Adrenal gland (tissue), 12 donors: ENCODE results near the gene TMEM175. TPM values are rescaled to one million over a fixed set of nuclear protein-coding genes. Genes with fewer than 3 reads are reported as not detected.

Source experiments
- DNase-seq, 7 donors: peaks; one replicate each; pipeline ENCODE4 v3.0.0-alpha.2; 2019 to 2020
- H3K27ac ChIP-seq, 5 donors: fragments of 200-600 bp; sonication (generic) in 4 of 5; 1 replicate in 3 of 5; 2 replicates in 2 of 5; pipeline versions ENCODE4 v1.5.1 to v1.8.0; 2016 to 2020; ENCODE audit warnings: mild to moderate bottlenecking in 1 of 5
- H3K27me3 ChIP-seq: fragments of 200-600 bp; 2 replicates; pipeline ENCODE4 v1.8.0; 2021
- H3K36me3 ChIP-seq, 2 donors: fragments of 200-600 bp; replicated peaks in 1 of 2; 1 replicate in 1 of 2; 2 replicates in 1 of 2; pipeline versions ENCODE4 v1.5.1 to v1.8.0; 2018 to 2022
- H3K4me1 ChIP-seq, 2 donors: fragments of 200-600 bp; replicated peaks in 1 of 2; 1 replicate in 1 of 2; 2 replicates in 1 of 2; pipeline versions ENCODE4 v1.5.1 to v1.8.0; 2018 to 2021
- H3K4me3 ChIP-seq, 4 donors: fragments of 200-600 bp; sonication (generic) in 3 of 4; one replicate each; pipeline ENCODE4 v1.5.1; 2016 to 2018
- H3K9me3 ChIP-seq, 3 donors: fragments of 200-600 bp; sonication (generic) in 1 of 3; replicated peaks in 1 of 3; 1 replicate in 2 of 3; 2 replicates in 1 of 3; pipeline versions ENCODE4 v1.5.1 to v1.8.0; 2016 to 2021
- POLR2A ChIP-seq, 2 donors: fragments of 450-650 bp; IDR thresholded peaks; one replicate each; pipeline ENCODE4 v1.6.1; 2017; ENCODE audit warnings: antibody characterized with exemption in 2 of 2, mild to moderate bottlenecking in 2 of 2, moderate library complexity in 1 of 2
- WGBS, 4 donors: extraction: QIAGEN DNeasy Blood & Tissue Kit in 2 of 4; methylation state at CpG; one replicate each; pipeline versions ENCODE4 v1.1.5 to v1.1.7; 2013 to 2017; 5-methylcytosine and 5-hydroxymethylcytosine counted together
- intact Hi-C, 2 donors: fragments of 100-400 bp; cut with DNase I; formaldehyde crosslinking; loops; one replicate each; pipeline versions ENCODE4 v1.14.1 to v1.15.0; 2022 to 2023
- polyA plus RNA-seq, 3 donors: library from polyadenylated mRNA; stranded (reverse); fragments of 200-250 nt in 2 of 3; fragments of 350-450 nt in 1 of 3; fragmentation: Illumina TruSeq in 1 of 3; extraction: RNeasy Lipid Tissue Mini Kit (QIAGEN cat#74804) in 1 of 3; gene quantifications; one replicate each; pipeline ENCODE4 v1.2.3, GENCODE V29; 2013 to 2014
- total RNA-seq, 9 donors: library from RNA; depleted of rRNA in 4 of 9; stranded (reverse); fragments of >200 nt in 4 of 9; fragments of 120-200 nt in 1 of 9; fragmentation: NEBNext Ultra II Directional in 1 of 9; extraction: Animal tissue kit (Norgen Biotek cat#: 25700) in 1 of 9; gene quantifications; one replicate each; pipeline versions ENCODE4 v1.1.0 to v1.2.4, GENCODE V29; 2013 to 2023
- TF ChIP-seq, protein P1 (sequence below), 6 experiments: fragments of 450-650 bp in 4 of 6; fragments of 200-600 bp in 2 of 6; sonication (generic) in 1 of 6; IDR thresholded peaks; 1 replicate in 5 of 6; 2 replicates in 1 of 6; pipeline versions ENCODE4 v1.5.1 to v1.8.0; 2016 to 2021; ENCODE audit warnings: antibody characterized with exemption in 6 of 6, mild to moderate bottlenecking in 2 of 6, moderate library complexity in 1 of 6
- donor health status: healthy with polysubstance abuse.
- donor health status: Bipolar disorder and iron deficiency.
- donor health status: DM: yes; HTN: yes; CAD: no.
- donor health status: DM: no; HTN: no; CAD: no.
- donor health status: DM: no; HTN: no; CAD: no.
- donor health status: DM: yes; HTN: yes; CAD: no.

TMEM175 gene
- total and polyA plus RNA-seq, 12 donors: 20.2 to 142 (median 47.9) TPM

GRCh38 chr4:921830-922331, 10.4 kb upstream of the TMEM175 start:
- Histone ChIP-seq H3K27ac (no peak overlapping the region), H3K4me3 (no peak overlapping the region), H3K4me1 (peaks cover 5 to 19% of the 10 kb centered on the region in 2 donors), H3K9me3 (no peaks in the 10 kb centered on the region), H3K36me3 (no peaks in the 10 kb centered on the region), H3K27me3 (no peaks in the 10 kb centered on the region)
- peak in 1 of 7 donors; percentile 17 for DNase-seq
- WGBS, 4 donors: 88 to 94% (median 93%) methylated on average over 17 of the region's 17 CpGs
- intact Hi-C loops: no loop called here
- TF ChIP-seq, protein P1, sequence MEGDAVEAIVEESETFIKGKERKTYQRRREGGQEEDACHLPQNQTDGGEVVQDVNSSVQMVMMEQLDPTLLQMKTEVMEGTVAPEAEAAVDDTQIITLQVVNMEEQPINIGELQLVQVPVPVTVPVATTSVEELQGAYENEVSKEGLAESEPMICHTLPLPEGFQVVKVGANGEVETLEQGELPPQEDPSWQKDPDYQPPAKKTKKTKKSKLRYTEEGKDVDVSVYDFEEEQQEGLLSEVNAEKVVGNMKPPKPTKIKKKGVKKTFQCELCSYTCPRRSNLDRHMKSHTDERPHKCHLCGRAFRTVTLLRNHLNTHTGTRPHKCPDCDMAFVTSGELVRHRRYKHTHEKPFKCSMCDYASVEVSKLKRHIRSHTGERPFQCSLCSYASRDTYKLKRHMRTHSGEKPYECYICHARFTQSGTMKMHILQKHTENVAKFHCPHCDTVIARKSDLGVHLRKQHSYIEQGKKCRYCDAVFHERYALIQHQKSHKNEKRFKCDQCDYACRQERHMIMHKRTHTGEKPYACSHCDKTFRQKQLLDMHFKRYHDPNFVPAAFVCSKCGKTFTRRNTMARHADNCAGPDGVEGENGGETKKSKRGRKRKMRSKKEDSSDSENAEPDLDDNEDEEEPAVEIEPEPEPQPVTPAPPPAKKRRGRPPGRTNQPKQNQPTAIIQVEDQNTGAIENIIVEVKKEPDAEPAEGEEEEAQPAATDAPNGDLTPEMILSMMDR (IDR thresholded peaks at IDR 0.05): no peak

GRCh38 chr4:924107-925096, 7.9 kb upstream of the TMEM175 start:
- Histone ChIP-seq H3K36me3 (no peaks in the 10 kb centered on the region), H3K4me3 (no peak overlapping the region), H3K27me3 (no peaks in the 10 kb centered on the region), H3K4me1 (peaks cover 5 to 28% of the 10 kb centered on the region in 2 donors), H3K9me3 (no peaks in the 10 kb centered on the region), H3K27ac (no peak overlapping the region)
- TF ChIP-seq, protein P1 (IDR thresholded peaks at IDR 0.05): no peak
- no peak for TF ChIP-seq POLR2A (IDR thresholded peaks at IDR 0.05)
- peak in 1 of 7 donors; percentile 8 for DNase-seq
- 74 to 84% (median 77%) methylated on average over 18 of the region's 18 CpGs for WGBS, 4 donors
- intact Hi-C loops: no loop called here

DNA sequence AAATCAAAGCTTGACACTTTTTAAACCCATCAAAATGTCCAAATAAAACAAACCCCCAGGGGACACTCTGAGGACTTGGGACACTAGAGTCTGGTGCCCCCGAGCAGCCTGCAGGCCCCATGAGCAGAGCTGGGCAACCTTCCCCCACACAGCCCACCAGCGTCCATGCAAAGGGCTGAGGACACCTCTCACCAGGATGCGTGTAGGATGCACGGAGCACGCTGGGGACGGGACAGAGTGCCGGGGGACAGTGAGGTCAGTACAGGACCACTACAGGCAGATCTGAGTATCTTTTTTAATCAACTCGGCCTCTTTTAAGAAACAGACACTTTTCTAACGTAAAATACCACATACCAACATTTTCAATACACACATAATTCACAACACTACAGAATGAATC, 7.1 kb upstream of the TMEM175 start:
- Histone ChIP-seq H3K27me3 (no peaks in the 10 kb centered on the region), H3K27ac (no peak overlapping the region), H3K9me3 (no peaks in the 10 kb centered on the region), H3K4me3 (no peak overlapping the region), H3K4me1 (peaks cover 5 to 36% of the 10 kb centered on the region in 2 donors), H3K36me3 (no peaks in the 10 kb centered on the region)
- no peak for DNase-seq
- TF ChIP-seq, protein P1 (IDR thresholded peaks at IDR 0.05): no peak
- no peak for TF ChIP-seq POLR2A (IDR thresholded peaks at IDR 0.05)
- intact Hi-C loops: no loop called here
- 86 to 94% (median 91%) methylated on average over 9 of the region's 9 CpGs for WGBS, 4 donors

- Histone ChIP-seq H3K27ac (no peak overlapping the region), H3K27me3 (no peaks in the 10 kb centered on the region), H3K4me3 (no peak overlapping the region), H3K36me3 (no peaks in the 10 kb centered on the region), H3K9me3 (no peaks in the 10 kb centered on the region), H3K4me1 (peaks cover 3 to 40% of the 10 kb centered on the region in 2 donors)
- no peak for TF ChIP-seq POLR2A (IDR thresholded peaks at IDR 0.05)
- TF ChIP-seq, protein P1 (IDR thresholded peaks at IDR 0.05): no peak
- DNase-seq: no peak
- 78 to 86% (median 82%) methylated on average over 20 to 26 of the region's 26 CpGs for WGBS, 4 donors
- intact Hi-C loops: no loop called here
These were observed 6.3 kb upstream of the TMEM175 start for GRCh38 chr4:925771-926500.
